Measurements from ENCODE around the gene MAP3K20. TPM values are rescaled to one million over a fixed set of nuclear protein-coding genes. Genes with fewer than 3 reads are reported as not detected.
"Not testable (repeated sequence)": the region's sequence is repeated elsewhere in the genome, so short reads cannot be mapped to it uniquely, and the experiment has no call there.

Gene MAP3K20
- polyA plus RNA-seq, 1 of the 3 experiments (the other 2 are of a cell fraction), result 8.5 TPM

GRCh38 chr2:173171924-173172643 is 96.4 kb downstream of the MAP3K20 start:
- Histone ChIP-seq H3K36me3 (replicated peaks in 1 of 2; ENCODE audit: control insufficient read depth in 1 of 2, insufficient read depth in 2 of 2, low read length in 1 of 2) (peaks cover 0 to 4% of the 10 kb centered on the region in 2 experiments), H3K9me3 (no peaks in the 10 kb centered on the region), H3K79me2 (ENCODE audit: insufficient read depth) (peaks cover 9% of the 10 kb centered on the region), H3K9ac (no peak overlapping the region; the same call in 1 of the 2 replicates), H3K27ac (ENCODE audit: low read depth in 2 of 2, low read length in 1 of 2) (peak overlapping the region; percentile 50 to 58; a peak in 3 of 4 replicates), H3K9me2 (no peaks in the 10 kb centered on the region), H2AFZ (ENCODE audit: low read depth) (no peak overlapping the region), H3K4me1 (ENCODE audit: control insufficient read depth in 1 of 2, insufficient read depth in 2 of 2, low read depth in 1 of 2, low read length in 1 of 2) (peaks cover 0 to 16% of the 10 kb centered on the region in 2 experiments; a peak in 2 of 4 replicates), H3K4me2 (0 out of 2 replicates have a peak overlapping the region, but pooled peaks have one; percentile 4), H3K4me3 (ENCODE audit: low read depth in 2 of 2, low read length in 1 of 2) (no peak overlapping the region), H3K27me3 (ENCODE audit: insufficient read depth) (no peaks in the 10 kb centered on the region), H3F3A (replicated peaks; ENCODE audit: insufficient read depth) (peaks cover 9% of the 10 kb centered on the region), H4K20me1 (ENCODE audit: insufficient read depth) (no peaks in the 10 kb centered on the region)
- DNase-seq, result no peak
- WGBS (ENCODE audit: low lambda C conversion rate), result 92% methylated on average over 1 of the region's 1 CpG
- POLR2A ChIA-PET, result no interaction called here
- TF ChIP-seq TCF12 (IDR thresholded peaks at IDR 0.05) (peak; percentile 54), PBX3 (IDR thresholded peaks at IDR 0.05) (peak; percentile 91), ZBTB33 (IDR thresholded peaks at IDR 0.05; ENCODE audit: borderline replicate concordance, low read depth) (no peak)
- CTCF ChIA-PET, result no interaction called here

- H3K27ac ChIP-seq (ENCODE audit: low read depth in 2 of 2, low read length in 1 of 2); H3K27me3 ChIP-seq (ENCODE audit: insufficient read depth); H3K4me2 ChIP-seq; H3F3A ChIP-seq (replicated peaks; ENCODE audit: insufficient read depth); CTCF ChIA-PET; H2AFZ ChIP-seq (ENCODE audit: low read depth); H4K20me1 ChIP-seq (ENCODE audit: insufficient read depth); H3K9me3 ChIP-seq; H3K9ac ChIP-seq; H3K36me3 ChIP-seq (replicated peaks in 1 of 2; ENCODE audit: control insufficient read depth in 1 of 2, insufficient read depth in 2 of 2, low read length in 1 of 2); POLR2A ChIA-PET; H3K79me2 ChIP-seq (ENCODE audit: insufficient read depth); DNase-seq; H3K9me2 ChIP-seq; H3K4me3 ChIP-seq (ENCODE audit: low read depth in 2 of 2, low read length in 1 of 2): not testable (repeated sequence)
- peaks cover 0 to 16% of the 10 kb centered on the region in 2 experiments; a peak in 1 of 4 replicates for H3K4me1 ChIP-seq (ENCODE audit: control insufficient read depth in 1 of 2, insufficient read depth in 2 of 2, low read depth in 1 of 2, low read length in 1 of 2)
- WGBS (ENCODE audit: low lambda C conversion rate), result 98% methylated on average over 3 of the region's 3 CpGs
Measured at GRCh38 chr2:173174339-173174738, 98.7 kb downstream of the MAP3K20 start.

- no peak for DNase-seq
- no peak overlapping the region for H2AFZ ChIP-seq (ENCODE audit: low read depth)
- no peak overlapping the region for H3K27ac ChIP-seq (ENCODE audit: low read depth in 2 of 2, low read length in 1 of 2)
- no peaks in the 10 kb centered on the region for H3K36me3 ChIP-seq (replicated peaks in 1 of 2; ENCODE audit: control insufficient read depth in 1 of 2, insufficient read depth in 2 of 2, low read length in 1 of 2)
- H3K79me2 ChIP-seq (ENCODE audit: insufficient read depth), result peaks cover 4% of the 10 kb centered on the region; the same call in 1 of the 2 replicates
- H3K4me2 ChIP-seq, result no peak overlapping the region
- no peaks in the 10 kb centered on the region for H3K9me2 ChIP-seq
- peaks cover 0 to 16% of the 10 kb centered on the region in 2 experiments; a peak in 1 of 4 replicates for H3K4me1 ChIP-seq (ENCODE audit: control insufficient read depth in 1 of 2, insufficient read depth in 2 of 2, low read depth in 1 of 2, low read length in 1 of 2)
- ChIA-PET CTCF (no interaction called here), POLR2A (no interaction called here)
- H3K4me3 ChIP-seq (ENCODE audit: low read depth in 2 of 2, low read length in 1 of 2), result no peak overlapping the region
- no peaks in the 10 kb centered on the region for H3K9me3 ChIP-seq
- H3K27me3 ChIP-seq (ENCODE audit: insufficient read depth), result no peaks in the 10 kb centered on the region
- H4K20me1 ChIP-seq (ENCODE audit: insufficient read depth), result no peaks in the 10 kb centered on the region
- H3F3A ChIP-seq (replicated peaks; ENCODE audit: insufficient read depth), result peaks cover 9% of the 10 kb centered on the region
- 83% methylated on average over 3 of the region's 3 CpGs for WGBS (ENCODE audit: low lambda C conversion rate)
- H3K9ac ChIP-seq, result no peak overlapping the region
- TF ChIP-seq RXRA (IDR thresholded peaks at IDR 0.05; ENCODE audit: borderline replicate concordance, low read depth), result no peak
- no peak for TF ChIP-seq GATA2 (CRISPR knock-in tag; IDR thresholded peaks at IDR 0.05)
- no peak for TF ChIP-seq TCF12 (IDR thresholded peaks at IDR 0.05)
- no peak for TF ChIP-seq FOSL2 (IDR thresholded peaks at IDR 0.05; ENCODE audit: borderline replicate concordance, low read depth)
- no peak for TF ChIP-seq RFX5 (IDR thresholded peaks at IDR 0.05; ENCODE audit: low read length)
- no peak for TF ChIP-seq PBX3 (IDR thresholded peaks at IDR 0.05)
- TF ChIP-seq SMC3 (IDR thresholded peaks at IDR 0.05; ENCODE audit: low read depth, low read length), result no peak
- no peak for TF ChIP-seq REST (IDR thresholded peaks at IDR 0.05; ENCODE audit: low read depth, low read length)
- TF ChIP-seq NRF1 (IDR thresholded peaks at IDR 0.05; ENCODE audit: low read depth, low read length), result no peak
- TF ChIP-seq EP300 (IDR thresholded peaks at IDR 0.05; ENCODE audit: borderline replicate concordance in 1 of 2, low read depth in 1 of 2, low read length in 1 of 2), result no peak
- no peak for TF ChIP-seq EZH2phosphoT487 (IDR thresholded peaks at IDR 0.05; ENCODE audit: borderline replicate concordance, low read depth)
Measured at GRCh38 chr2:173175222-173175621, 99.6 kb downstream of the MAP3K20 start.

Data from SK-N-SH (cell line).